ENCODE data around the gene CYGB.

The CYGB gene

GRCh38 chr17:76586741-76587487 lies 49.4 kb upstream of the CYGB start (continued):
- TF ChIP-seq, protein P1, sequence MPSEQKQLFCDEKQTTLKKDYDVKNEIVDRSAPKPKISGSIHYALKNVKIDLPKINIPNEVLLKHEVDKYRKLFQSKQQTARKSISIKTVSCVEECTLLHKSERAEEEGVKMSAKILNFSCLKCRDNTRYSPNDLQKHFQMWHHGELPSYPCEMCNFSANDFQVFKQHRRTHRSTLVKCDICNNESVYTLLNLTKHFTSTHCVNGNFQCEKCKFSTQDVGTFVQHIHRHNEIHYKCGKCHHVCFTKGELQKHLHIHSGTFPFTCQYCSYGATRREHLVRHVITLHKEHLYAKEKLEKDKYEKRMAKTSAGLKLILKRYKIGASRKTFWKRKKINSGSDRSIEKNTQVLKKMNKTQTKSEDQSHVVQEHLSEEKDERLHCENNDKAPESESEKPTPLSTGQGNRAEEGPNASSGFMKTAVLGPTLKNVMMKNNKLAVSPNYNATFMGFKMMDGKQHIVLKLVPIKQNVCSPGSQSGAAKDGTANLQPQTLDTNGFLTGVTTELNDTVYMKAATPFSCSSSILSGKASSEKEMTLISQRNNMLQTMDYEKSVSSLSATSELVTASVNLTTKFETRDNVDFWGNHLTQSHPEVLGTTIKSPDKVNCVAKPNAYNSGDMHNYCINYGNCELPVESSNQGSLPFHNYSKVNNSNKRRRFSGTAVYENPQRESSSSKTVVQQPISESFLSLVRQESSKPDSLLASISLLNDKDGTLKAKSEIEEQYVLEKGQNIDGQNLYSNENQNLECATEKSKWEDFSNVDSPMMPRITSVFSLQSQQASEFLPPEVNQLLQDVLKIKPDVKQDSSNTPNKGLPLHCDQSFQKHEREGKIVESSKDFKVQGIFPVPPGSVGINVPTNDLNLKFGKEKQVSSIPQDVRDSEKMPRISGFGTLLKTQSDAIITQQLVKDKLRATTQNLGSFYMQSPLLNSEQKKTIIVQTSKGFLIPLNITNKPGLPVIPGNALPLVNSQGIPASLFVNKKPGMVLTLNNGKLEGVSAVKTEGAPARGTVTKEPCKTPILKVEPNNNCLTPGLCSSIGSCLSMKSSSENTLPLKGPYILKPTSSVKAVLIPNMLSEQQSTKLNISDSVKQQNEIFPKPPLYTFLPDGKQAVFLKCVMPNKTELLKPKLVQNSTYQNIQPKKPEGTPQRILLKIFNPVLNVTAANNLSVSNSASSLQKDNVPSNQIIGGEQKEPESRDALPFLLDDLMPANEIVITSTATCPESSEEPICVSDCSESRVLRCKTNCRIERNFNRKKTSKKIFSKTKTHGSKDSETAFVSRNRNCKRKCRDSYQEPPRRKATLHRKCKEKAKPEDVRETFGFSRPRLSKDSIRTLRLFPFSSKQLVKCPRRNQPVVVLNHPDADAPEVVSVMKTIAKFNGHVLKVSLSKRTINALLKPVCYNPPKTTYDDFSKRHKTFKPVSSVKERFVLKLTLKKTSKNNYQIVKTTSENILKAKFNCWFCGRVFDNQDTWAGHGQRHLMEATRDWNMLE (tag by site-specific recombination; conservative IDR thresholded peaks at IDR 0.05; ENCODE audit: low read depth): no peak
- TF ChIP-seq ZNF600 (tag by site-specific recombination; IDR thresholded peaks at IDR 0.05): peak; percentile 96
- peak; percentile 89 for TF ChIP-seq KLF1 (tag by site-specific recombination; IDR thresholded peaks at IDR 0.05)
- no peak for TF ChIP-seq GLI4 (tag by site-specific recombination; IDR thresholded peaks at IDR 0.05)
- TF ChIP-seq KLF8 (tag by site-specific recombination; IDR thresholded peaks at IDR 0.05): peak; percentile 67
- TF ChIP-seq ZBTB1 (tag by site-specific recombination; IDR thresholded peaks at IDR 0.05): peak; percentile 27; the same call in 1 of the 2 replicates
- TF ChIP-seq ZNF843 (tag by site-specific recombination; IDR thresholded peaks at IDR 0.05): peak; percentile 57; the same call in 1 of the 2 replicates
- TF ChIP-seq ZNF138 (tag by site-specific recombination; IDR thresholded peaks at IDR 0.05; ENCODE audit: borderline replicate concordance): no peak
- TF ChIP-seq SCRT1 (tag by site-specific recombination; IDR thresholded peaks at IDR 0.05; ENCODE audit: borderline replicate concordance): peak; percentile 100
- TF ChIP-seq ZNF292 (tag by site-specific recombination; IDR thresholded peaks at IDR 0.05; ENCODE audit: borderline replicate concordance, low read depth): no peak
- TF ChIP-seq ZNF24 (tag by site-specific recombination; IDR thresholded peaks at IDR 0.05): peak; percentile 86
- TF ChIP-seq, protein P2, sequence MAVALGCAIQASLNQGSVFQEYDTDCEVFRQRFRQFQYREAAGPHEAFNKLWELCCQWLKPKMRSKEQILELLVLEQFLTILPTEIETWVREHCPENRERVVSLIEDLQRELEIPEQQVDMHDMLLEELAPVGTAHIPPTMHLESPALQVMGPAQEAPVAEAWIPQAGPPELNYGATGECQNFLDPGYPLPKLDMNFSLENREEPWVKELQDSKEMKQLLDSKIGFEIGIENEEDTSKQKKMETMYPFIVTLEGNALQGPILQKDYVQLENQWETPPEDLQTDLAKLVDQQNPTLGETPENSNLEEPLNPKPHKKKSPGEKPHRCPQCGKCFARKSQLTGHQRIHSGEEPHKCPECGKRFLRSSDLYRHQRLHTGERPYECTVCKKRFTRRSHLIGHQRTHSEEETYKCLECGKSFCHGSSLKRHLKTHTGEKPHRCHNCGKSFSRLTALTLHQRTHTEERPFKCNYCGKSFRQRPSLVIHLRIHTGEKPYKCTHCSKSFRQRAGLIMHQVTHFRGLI (tag by site-specific recombination; IDR thresholded peaks at IDR 0.05): no peak
- TF ChIP-seq ZXDB (tag by site-specific recombination; IDR thresholded peaks at IDR 0.05): no peak
- TF ChIP-seq WT1 (tag by site-specific recombination; IDR thresholded peaks at IDR 0.05): peak; percentile 87
- TF ChIP-seq ZBTB20 (tag by site-specific recombination; IDR thresholded peaks at IDR 0.05): peak; percentile 49; the same call in 1 of the 2 replicates
- TF ChIP-seq IKZF3 (tag by site-specific recombination; IDR thresholded peaks at IDR 0.05): peak; percentile 71
- TF ChIP-seq GLIS2 (tag by site-specific recombination; IDR thresholded peaks at IDR 0.05): 0 out of 2 replicates have a peak, but pooled peaks have one; percentile 8
- TF ChIP-seq, protein P3, sequence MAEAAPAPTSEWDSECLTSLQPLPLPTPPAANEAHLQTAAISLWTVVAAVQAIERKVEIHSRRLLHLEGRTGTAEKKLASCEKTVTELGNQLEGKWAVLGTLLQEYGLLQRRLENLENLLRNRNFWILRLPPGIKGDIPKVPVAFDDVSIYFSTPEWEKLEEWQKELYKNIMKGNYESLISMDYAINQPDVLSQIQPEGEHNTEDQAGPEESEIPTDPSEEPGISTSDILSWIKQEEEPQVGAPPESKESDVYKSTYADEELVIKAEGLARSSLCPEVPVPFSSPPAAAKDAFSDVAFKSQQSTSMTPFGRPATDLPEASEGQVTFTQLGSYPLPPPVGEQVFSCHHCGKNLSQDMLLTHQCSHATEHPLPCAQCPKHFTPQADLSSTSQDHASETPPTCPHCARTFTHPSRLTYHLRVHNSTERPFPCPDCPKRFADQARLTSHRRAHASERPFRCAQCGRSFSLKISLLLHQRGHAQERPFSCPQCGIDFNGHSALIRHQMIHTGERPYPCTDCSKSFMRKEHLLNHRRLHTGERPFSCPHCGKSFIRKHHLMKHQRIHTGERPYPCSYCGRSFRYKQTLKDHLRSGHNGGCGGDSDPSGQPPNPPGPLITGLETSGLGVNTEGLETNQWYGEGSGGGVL (tag by site-specific recombination; IDR thresholded peaks at IDR 0.05): peak; percentile 29
- no peak for TF ChIP-seq ZNF354C (tag by site-specific recombination; IDR thresholded peaks at IDR 0.05; ENCODE audit: borderline replicate concordance, low read depth)
- TF ChIP-seq ZNF335 (tag by site-specific recombination; conservative IDR thresholded peaks at IDR 0.05): peak; percentile 15
- peak; percentile 58; the same call in 1 of the 2 replicates for TF ChIP-seq ZNF561 (tag by site-specific recombination; IDR thresholded peaks at IDR 0.05; ENCODE audit: borderline replicate concordance)
- no peak for TF ChIP-seq ZNF169 (tag by site-specific recombination; IDR thresholded peaks at IDR 0.05)
- TF ChIP-seq ZBTB21 (tag by site-specific recombination; IDR thresholded peaks at IDR 0.05): no peak
- no peak for TF ChIP-seq ZNF302 (tag by site-specific recombination; IDR thresholded peaks at IDR 0.05; ENCODE audit: low read depth)
- no peak for TF ChIP-seq ZNF654 (tag by site-specific recombination; IDR thresholded peaks at IDR 0.05; ENCODE audit: low read depth)
- peak; percentile 29; the same call in 1 of the 2 replicates for TF ChIP-seq FEZF1 (tag by site-specific recombination; IDR thresholded peaks at IDR 0.05)
- peak; percentile 100 for TF ChIP-seq OSR2 (tag by site-specific recombination; IDR thresholded peaks at IDR 0.05)
- TF ChIP-seq ZNF629 (tag by site-specific recombination; IDR thresholded peaks at IDR 0.05): peak; percentile 73
- peak; percentile 30; the same call in 1 of the 2 replicates for TF ChIP-seq ZFP69B (tag by site-specific recombination; IDR thresholded peaks at IDR 0.05)
- TF ChIP-seq KLF10 (tag by site-specific recombination; IDR thresholded peaks at IDR 0.05): peak; percentile 77; the same call in 1 of the 2 replicates
- peak; percentile 20; the same call in 1 of the 2 replicates for TF ChIP-seq ZBTB6 (tag by site-specific recombination; IDR thresholded peaks at IDR 0.05)
- TF ChIP-seq ZEB2 (tag by site-specific recombination; IDR thresholded peaks at IDR 0.05): peak; percentile 80
